ENCODE results near the gene MLYCD.

The MLYCD gene

DNA sequence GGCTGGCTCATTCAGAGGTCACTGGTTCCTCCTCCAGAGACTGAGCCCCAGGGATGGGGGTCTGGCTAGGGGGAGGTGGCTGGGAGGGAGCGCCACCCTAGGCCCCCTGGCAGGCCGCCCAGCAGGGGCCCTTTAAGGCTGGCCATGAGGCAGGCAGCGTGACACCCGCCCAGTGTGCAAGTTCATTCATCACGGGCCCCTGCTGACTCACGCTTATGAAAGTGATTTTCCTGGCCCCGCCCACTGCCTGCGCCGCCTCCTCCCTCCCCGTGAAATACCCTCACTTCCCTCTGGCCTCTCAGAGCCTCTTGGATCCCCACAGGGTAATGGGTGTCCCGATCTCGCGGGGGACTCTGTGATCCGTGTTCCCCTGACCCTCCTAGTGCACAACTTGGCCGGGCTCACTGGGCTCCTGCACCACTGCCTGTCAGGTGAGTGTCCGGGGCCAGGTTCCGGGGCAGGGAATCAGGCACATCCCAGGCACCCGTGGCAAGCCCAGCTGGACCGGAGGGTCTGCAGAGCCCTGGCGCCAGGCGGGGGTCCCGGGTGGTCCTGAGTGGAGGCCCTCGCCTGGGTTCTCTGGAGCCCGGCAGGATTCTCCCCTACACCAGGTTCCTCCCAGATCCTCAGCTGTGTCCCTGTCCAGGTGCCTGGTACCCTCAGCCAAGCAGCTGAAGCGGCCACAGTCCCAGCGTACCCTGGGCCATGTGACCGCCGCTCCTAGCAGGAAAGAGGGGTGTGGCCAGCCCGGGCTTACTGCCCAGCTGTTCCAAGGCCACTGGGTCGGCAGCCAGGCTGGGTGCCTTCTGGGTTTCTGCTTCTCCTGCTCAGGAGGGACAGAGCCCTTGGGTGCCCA is 54.3 kb downstream of the MLYCD start, which contains the start of gene OSGIN1:
Gene OSGIN1 (plus strand): TSS at position 301 of the 856 bp plus-strand sequence. CDS start 4,432 bp downstream, outside the sequence.
- in situ Hi-C loops (cut with HindIII; ENCODE audit: low sequenced_read_pairs): no loop called here

DNA sequence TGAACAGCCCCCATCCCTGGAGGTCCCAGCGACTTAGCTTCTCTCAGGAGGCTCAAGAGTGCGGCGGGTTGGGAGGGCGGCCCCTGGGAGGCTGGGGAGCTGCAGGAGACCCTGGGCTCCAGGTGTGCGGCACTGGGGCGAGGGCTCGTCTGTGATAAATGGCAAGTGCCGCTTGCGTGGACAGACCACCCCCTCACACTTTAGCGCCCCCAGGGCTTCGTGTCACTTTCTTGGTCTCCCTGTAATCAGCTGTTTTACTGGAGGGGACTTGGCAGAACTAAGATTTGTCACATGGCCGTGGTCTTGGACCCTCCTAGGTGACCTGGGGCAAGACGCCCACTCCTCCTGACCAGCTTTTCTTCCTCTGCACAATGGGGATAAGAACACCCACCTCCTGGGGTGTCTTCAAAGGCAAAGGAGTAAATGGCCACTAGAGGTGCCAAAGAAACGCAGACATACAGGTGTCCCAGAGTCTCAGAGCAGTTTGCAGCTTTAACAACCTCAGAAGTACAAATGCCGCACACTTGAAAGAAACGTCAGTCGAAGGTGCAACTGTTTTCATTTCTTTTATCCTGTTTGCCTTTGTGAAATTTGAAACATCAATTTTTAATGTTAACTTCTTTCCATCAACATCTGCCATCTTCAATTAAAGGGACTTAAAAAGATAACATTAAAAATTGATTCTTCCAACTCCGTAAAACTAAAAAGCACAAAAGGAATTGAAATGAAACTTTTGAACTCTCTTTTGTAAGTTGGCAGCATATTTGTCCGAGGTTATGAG is 55.1 kb downstream of the MLYCD start:
- in situ Hi-C loops (cut with HindIII; ENCODE audit: low sequenced_read_pairs): no loop called here

GRCh38 chr16:83954577-83955016 is 55.7 kb downstream of the MLYCD start:
- in situ Hi-C loops (cut with HindIII; ENCODE audit: low sequenced_read_pairs): no loop called here

DNA sequence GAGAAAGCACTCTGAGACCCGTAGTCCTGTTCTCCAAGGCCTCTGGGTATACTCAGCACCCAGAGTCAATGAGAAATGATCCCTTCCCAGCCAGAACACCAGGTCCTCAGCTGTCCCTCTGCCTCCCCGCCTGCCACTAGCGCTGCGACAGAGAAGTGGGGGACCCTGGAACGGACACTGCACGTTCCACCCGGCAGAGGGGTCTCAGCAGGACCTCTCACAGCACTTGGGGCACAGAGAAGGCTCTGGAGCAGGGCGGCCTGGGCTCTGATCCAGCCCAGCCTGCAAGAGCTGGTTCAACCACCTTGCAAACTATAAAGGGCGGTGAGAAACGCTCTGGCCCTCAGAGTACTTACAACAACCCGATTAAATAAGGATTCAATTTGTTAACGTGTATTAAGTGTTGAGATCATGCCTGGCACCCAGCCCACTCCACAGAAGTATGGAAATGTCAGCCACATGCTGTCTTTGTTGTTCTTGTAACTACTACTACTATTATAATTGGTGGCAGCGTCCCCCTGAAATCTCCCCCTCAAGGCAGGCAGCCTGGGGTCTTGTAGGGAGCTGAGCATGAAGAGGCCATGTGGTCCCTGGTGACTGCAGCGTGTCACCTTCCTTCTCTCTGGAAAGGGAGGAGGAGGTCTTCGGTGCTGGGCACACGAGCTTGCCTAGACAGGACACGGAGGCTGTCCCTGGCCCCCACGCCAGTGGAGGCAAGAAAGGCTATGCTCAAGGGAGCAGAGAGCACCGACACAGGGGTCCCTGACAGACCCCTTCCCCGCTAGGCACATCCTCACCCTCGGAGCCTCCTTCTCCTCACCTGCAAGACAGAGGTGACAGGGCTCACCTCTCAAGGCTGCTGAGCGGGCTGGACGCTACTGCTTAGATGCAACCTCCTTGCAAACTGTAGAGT is 56.6 kb downstream of the MLYCD start:
- in situ Hi-C loops (cut with HindIII; ENCODE audit: low sequenced_read_pairs): no loop called here

- in situ Hi-C loops (cut with HindIII; ENCODE audit: low sequenced_read_pairs): no loop called here
These were observed 57.7 kb downstream of the MLYCD start for GRCh38 chr16:83956336-83957289.

DNA sequence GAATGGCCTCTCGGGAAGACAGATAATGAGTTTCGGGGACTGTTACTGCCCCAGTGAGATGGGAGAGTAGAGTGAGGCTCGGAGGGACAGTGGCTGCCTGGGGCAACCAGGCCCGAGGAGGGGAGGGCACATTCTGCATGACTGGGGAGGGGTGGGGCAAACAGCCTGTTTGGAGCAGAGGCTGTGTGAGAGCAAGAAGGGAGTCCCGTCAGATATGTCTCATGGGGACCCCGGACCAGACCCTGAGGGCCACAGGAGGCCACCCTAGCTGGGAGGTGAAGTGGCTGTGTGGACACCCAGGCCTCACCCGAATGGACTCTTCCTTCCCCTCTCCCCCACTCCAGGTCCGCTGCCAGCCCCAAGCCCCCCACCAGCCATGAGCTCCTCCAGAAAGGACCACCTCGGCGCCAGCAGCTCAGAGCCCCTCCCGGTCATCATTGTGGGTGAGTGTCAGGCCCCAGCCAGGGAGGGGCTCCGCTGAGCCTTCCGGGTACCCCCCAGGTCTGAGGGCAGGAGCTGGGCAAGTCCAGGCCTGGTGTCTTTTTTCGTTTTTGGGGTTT is 58.5 kb downstream of the MLYCD start:
- in situ Hi-C loops (cut with HindIII; ENCODE audit: low sequenced_read_pairs): no loop called here

DNA sequence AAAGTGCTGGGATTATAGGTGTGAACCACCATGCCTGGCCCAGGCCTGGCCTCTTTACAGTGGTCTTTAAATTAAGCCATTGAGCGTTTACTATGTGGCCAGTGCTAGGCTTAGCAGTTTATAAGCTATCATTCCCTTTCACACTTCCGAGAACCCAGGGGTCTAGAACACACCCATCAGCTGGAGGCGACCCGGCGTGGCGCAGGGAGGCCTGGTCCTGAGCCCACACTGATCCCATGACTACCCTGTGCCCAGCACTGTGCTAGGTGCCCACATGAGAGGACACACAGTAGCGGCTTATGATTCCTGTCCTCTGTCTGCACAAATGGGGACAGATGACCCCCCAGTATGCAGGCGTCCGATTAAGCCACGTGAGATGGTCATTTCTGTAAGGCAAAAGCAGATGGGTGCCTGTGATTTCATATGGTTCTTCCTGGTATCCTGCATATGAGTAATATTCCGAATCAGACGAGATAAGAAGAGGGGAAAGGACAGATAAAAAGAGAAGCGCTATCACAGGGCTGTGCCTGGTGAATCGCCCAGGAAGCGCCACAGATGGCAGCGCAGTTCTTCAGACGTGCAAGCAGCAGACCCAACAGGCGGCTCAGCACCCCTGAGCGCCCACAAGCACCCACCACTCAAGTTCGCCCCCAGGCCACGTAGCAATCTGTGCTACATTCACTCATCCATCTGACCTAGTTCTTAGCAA is 59.4 kb downstream of the MLYCD start:
- in situ Hi-C loops (cut with HindIII; ENCODE audit: low sequenced_read_pairs): no loop called here

DNA sequence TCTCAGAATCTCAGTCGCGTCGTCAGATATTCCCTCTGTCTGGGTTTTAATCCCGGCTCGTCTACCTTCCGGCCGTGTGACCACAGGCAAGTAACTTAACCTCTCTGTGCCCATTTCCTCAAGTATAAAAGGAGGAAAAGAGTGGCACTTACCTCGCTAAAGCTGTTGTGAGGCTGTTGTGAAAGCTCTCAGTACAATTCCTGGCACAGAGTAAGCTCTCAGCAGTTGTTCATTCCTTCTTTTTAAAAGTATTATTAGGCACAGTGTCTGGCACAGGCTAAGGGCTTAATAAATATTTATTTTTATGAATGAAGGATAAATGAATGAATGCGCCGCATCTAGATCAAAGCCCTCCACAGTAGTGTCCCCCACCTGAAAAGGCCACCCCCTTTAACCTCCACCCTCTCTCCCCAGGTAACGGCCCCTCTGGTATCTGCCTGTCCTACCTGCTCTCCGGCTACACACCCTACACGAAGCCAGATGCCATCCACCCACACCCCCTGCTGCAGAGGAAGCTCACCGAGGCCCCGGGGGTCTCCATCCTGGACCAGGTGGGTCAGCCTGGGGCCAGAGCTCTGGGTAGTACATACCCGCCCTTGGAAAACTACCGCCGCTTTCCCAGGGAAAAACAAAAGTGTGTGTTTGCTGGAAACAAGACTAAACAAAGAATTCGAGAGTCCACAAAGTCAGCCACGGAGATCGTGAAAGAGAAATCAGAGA is 60.1 kb downstream of the MLYCD start:
- in situ Hi-C loops (cut with HindIII; ENCODE audit: low sequenced_read_pairs): no loop called here

DNA sequence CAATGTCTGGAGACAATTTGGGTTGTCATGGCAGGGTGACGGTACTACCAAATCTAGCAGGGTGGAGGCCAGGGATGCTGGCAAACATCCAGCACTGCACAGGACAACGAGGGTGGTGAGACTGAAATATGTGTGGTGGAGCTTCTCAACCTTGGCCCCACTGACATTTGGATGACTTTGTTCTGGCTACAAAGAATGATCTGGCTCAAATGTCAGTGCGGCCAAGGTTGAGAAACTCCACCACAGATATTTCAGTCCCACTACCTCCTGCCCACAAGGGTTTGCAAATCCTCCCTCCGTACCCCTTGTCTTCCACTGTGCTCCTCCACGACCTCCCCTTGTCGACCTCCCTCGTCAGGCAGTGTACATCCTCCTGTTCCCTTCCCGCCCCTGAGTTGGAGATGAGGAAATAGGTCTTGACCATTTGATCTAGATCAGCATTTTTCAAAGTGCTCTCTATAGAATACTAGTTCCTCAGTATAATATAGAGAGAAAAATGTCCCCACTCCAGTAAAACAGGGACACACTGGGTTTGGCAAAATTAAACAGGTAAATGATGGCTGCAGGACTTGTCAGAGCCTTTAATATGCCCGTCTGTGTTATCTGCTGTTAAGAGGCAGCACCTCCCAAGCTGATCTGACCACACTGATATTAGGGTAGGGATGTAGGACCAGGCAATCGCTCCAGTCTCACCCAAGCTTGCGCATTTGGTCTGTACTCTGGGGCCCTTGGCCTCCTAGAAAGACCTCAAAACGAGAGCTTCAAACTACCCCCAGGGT is 60.9 kb downstream of the MLYCD start:
- in situ Hi-C loops (cut with HindIII; ENCODE audit: low sequenced_read_pairs): no loop called here

DNA sequence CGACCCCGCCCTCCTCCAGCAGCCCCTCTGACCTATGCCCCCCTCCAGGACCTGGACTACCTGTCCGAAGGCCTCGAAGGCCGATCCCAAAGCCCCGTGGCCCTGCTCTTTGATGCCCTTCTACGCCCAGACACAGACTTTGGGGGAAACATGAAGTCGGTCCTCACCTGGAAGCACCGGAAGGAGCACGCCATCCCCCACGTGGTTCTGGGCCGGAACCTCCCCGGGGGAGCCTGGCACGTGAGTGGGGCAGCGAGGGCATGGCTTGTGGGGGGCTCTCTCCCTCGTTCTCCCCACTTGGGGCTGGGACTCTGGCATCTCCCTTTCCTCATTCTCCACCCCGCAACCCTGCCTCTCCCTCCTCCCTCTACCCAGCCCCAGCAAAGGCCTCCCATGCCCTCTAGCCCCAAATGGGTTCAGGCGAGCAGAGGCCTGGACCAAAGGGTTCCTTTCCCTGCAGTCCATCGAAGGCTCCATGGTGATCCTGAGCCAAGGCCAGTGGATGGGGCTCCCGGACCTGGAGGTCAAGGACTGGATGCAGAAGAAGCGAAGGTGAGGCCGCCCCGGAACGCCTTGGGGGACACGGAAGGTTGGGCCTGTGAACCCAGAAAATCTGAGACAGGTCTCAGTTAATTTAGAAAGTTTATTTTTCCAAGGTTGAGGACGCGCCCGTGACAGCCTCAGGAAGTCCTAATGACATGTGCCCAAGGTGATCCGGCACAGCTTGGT is 61.8 kb downstream of the MLYCD start:
- in situ Hi-C loops (cut with HindIII; ENCODE audit: low sequenced_read_pairs): no loop called here

DNA sequence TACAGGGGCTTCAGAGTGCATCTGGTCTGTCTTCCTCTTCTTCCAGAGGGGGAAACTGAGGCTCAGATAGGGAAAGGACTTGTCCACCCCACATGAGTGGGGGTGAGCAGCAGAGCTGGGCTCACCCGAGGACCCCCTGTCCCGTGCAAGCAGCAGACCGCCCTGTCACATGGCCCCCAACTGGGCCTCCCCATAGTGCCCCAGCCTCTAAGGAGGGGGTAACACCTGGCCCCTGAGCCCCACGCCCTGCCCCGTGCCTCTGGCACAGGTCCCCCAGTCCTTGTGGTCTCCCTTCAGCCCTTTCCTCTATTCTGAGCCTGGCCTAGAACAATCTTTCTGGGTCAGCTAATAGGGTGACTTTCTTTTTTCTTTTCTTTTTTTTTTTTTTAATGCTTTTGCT is 62.7 kb downstream of the MLYCD start:
- in situ Hi-C loops (cut with HindIII; ENCODE audit: low sequenced_read_pairs): no loop called here

DNA sequence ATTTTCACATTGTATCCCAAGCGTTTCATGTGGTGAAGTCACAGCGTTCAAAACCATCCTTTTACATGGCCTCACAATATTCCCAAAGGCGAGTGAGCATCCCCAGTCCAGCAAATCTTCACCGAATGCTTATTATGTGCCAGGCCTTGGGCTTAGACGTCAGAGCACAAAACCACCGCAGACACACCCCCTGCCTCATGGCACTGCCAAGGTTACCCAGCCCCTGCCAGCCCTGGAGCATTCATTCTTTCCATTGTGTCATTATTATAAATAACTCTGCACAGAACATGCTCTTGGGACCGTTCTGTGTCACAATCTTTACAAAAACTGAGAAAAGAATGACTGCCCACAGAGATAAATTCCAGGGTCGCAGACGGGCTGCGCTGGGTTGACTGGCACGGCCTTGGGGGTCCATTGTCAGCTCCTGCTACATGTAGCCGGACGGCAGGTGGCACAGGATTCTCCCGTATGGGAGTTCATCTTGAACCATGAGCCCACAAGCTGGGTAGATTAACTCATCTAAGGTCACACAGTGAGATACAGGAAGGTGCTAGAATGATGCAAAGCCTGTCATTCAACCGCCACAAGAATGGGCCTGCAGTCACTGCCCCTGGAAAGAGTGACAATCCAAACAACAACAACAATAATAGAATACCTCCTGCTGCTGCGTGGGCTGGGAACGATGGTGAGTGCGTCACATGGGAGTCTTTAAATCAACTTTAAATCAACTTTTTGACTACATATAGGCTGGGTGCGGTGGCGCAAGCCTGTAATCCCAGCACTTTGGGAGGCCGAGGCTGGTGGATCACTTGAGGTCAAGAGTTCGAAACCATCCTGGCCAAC is 64.6 kb downstream of the MLYCD start:
- in situ Hi-C loops (cut with HindIII; ENCODE audit: low sequenced_read_pairs): no loop called here

GRCh38 chr16:83964684-83965443 is 65.9 kb downstream of the MLYCD start:
- in situ Hi-C loops (cut with HindIII; ENCODE audit: low sequenced_read_pairs): no loop called here

- in situ Hi-C loops (cut with HindIII; ENCODE audit: low sequenced_read_pairs): no loop called here
These were observed 66.7 kb downstream of the MLYCD start for GRCh38 chr16:83965444-83966152.

All from endothelial cell of hepatic sinusoid (primary cell).